Transverse colon (tissue), 4 donors: ENCODE data around the gene VPS13A.

Source experiments
- CTCF ChIP-seq, 5 experiments: fragments of 200-600 bp in 3 of 5; fragments of 450-650 bp in 2 of 5; sonication (generic) in 3 of 5; IDR thresholded peaks; 1 replicate in 2 of 5; 2 replicates in 3 of 5; pipeline ENCODE4 v1.5.1; 2016 to 2017; ENCODE audit warnings: antibody characterized with exemption in 5 of 5, inconsistent platforms in 3 of 5, mild to moderate bottlenecking in 2 of 5, moderate library complexity in 1 of 5
- POLR2A ChIP-seq: fragments of 450-650 bp; IDR thresholded peaks from one replicate; pipeline ENCODE4 v1.6.1; 2016; ENCODE audit warnings: antibody characterized with exemption, mild to moderate bottlenecking, moderate library complexity
- POLR2AphosphoS5 ChIP-seq, 3 donors: sonication (generic); formaldehyde crosslinking; IDR thresholded peaks; one replicate each; pipeline ENCODE4 v1.6.1; 2016; ENCODE audit warnings: antibody characterized with exemption in 3 of 3

- TF ChIP-seq CTCF (IDR thresholded peaks at IDR 0.05): no peak
- TF ChIP-seq POLR2A: no peak
- TF ChIP-seq POLR2AphosphoS5 (IDR thresholded peaks at IDR 0.05): no peak
These were observed 261.3 kb downstream of the VPS13A start for GRCh38 chr9:77438653-77439052.
